Cerebellar cortex (tissue), 1 donor: Measurements from ENCODE around the gene PDF.
"Not testable (repeated sequence)": the region's sequence is repeated elsewhere in the genome, so short reads cannot be mapped to it uniquely, and the experiment has no call there.

Experiments used
- DNase-seq: peaks from one replicate; pipeline ENCODE4 v3.0.0-alpha.2; 2015; ENCODE audit warnings: low spot score

Gene PDF

GRCh38 chr16:69316595-69317034 is 13.8 kb downstream of the PDF start:
- DNase-seq: no peak

GRCh38 chr16:69315486-69316311 is 14.7 kb downstream of the PDF start:
- DNase-seq: no peak

- no peak for DNase-seq
Measured at GRCh38 chr16:69314534-69314933, 15.9 kb downstream of the PDF start.

GRCh38 chr16:69313469-69313868 is 16.9 kb downstream of the PDF start:
- no peak for DNase-seq

- DNase-seq: no peak
Measured at GRCh38 chr16:69311533-69312387, 18.6 kb downstream of the PDF start.

- peak; percentile 96 for DNase-seq
Measured at GRCh38 chr16:69310653-69311532, 19.5 kb downstream of the PDF start, which contains the start of gene VPS4A. TSS of gene VPS4A (plus strand) at chr16:69311350. CDS start at chr16:69311512, 162 bp downstream.

- DNase-seq: no peak
Measured at GRCh38 chr16:69309316-69309715, 21.1 kb downstream of the PDF start.

- DNase-seq: no peak
Measured at GRCh38 chr16:69307856-69308255, 22.5 kb downstream of the PDF start.

- no peak for DNase-seq
Measured at GRCh38 chr16:69307091-69307490, 23.3 kb downstream of the PDF start.

- DNase-seq: no peak
Measured at GRCh38 chr16:69306031-69306430, 24.4 kb downstream of the PDF start.

- no peak for DNase-seq
Measured at GRCh38 chr16:69302301-69302700, 28.1 kb downstream of the PDF start.

GRCh38 chr16:69301861-69302260 is 28.5 kb downstream of the PDF start:
- no peak for DNase-seq

- no peak for DNase-seq
Measured at GRCh38 chr16:69301187-69301586, 29.2 kb downstream of the PDF start.

- no peak for DNase-seq
Measured at GRCh38 chr16:69298261-69298660, 32.1 kb downstream of the PDF start.

- DNase-seq: not testable (repeated sequence)
Measured at GRCh38 chr16:69296771-69297170, 33.6 kb downstream of the PDF start.

- no peak for DNase-seq
Measured at GRCh38 chr16:69294051-69294450, 36.3 kb downstream of the PDF start.

GRCh38 chr16:69293401-69293800 is 37.0 kb downstream of the PDF start:
- no peak for DNase-seq

- not testable (repeated sequence) for DNase-seq
Measured at GRCh38 chr16:69291657-69292056, 38.7 kb downstream of the PDF start.

GRCh38 chr16:69286941-69287713 is 43.3 kb downstream of the PDF start:
- DNase-seq: peak; percentile 60

- no peak for DNase-seq
Measured at GRCh38 chr16:69285240-69285639, 45.1 kb downstream of the PDF start.

GRCh38 chr16:69283851-69284250 is 46.5 kb downstream of the PDF start:
- DNase-seq: no peak
